Mesenchymal stem cell (in vitro differentiated cells and primary cell): ENCODE data around the gene PLPPR1.

ENCODE experiments used
- DNase-seq: peaks from one replicate; pipeline ENCODE4 v3.0.0-alpha.2; 2013
- H2AFZ ChIP-seq: one replicate; pipeline ENCODE4 v1.6.1; 2013; ENCODE audit warnings: low read depth, mild to moderate bottlenecking, control low read depth, inconsistent platforms, low read length, moderate library complexity
- H2AK5ac ChIP-seq: 2 replicates; pipeline ENCODE4 v1.6.1; 2013; ENCODE audit warnings: low read length, moderate library complexity, mild to moderate bottlenecking, inconsistent platforms; ENCODE audit not compliant: severe bottlenecking
- H2BK120ac ChIP-seq: one replicate; pipeline ENCODE4 v1.6.1; 2013; ENCODE audit warnings: low read depth, mild to moderate bottlenecking, inconsistent platforms, low read length, moderate library complexity
- H2BK12ac ChIP-seq, 2 experiments: one replicate each; pipeline ENCODE4 v1.6.1; 2013; ENCODE audit warnings: inconsistent platforms in 2 of 2, low read length in 2 of 2, mild to moderate bottlenecking in 2 of 2, moderate library complexity in 2 of 2, control low read depth in 1 of 2
- H2BK15ac ChIP-seq: one replicate; pipeline ENCODE4 v1.6.1; 2013; ENCODE audit warnings: mild to moderate bottlenecking, low read depth, inconsistent platforms; ENCODE audit not compliant: poor library complexity, severe bottlenecking
- H2BK5ac ChIP-seq: 2 replicates; pipeline ENCODE4 v1.6.1; 2013; ENCODE audit warnings: low read depth, mild to moderate bottlenecking, low read length, control low read depth, inconsistent platforms; ENCODE audit not compliant: poor library complexity, severe bottlenecking
- H3K14ac ChIP-seq, 2 experiments: one replicate each; pipeline ENCODE4 v1.6.1; 2013; ENCODE audit warnings: inconsistent platforms in 2 of 2, low read length in 2 of 2, control low read depth in 1 of 2, mild to moderate bottlenecking in 1 of 2, moderate library complexity in 1 of 2
- H3K18ac ChIP-seq, 2 experiments: one replicate each; pipeline ENCODE4 v1.6.1; 2013; ENCODE audit warnings: inconsistent platforms in 2 of 2, low read length in 2 of 2, control low read depth in 1 of 2, low read depth in 1 of 2, mild to moderate bottlenecking in 1 of 2
- H3K23ac ChIP-seq, 2 experiments: one replicate each; pipeline ENCODE4 v1.6.1; 2013; ENCODE audit warnings: inconsistent platforms in 2 of 2, low read length in 2 of 2, mild to moderate bottlenecking in 2 of 2, moderate library complexity in 2 of 2, control low read depth in 1 of 2
- H3K27ac ChIP-seq: 2 replicates; pipeline ENCODE4 v1.5.1; 2013; ENCODE audit warnings: mild to moderate bottlenecking, moderate library complexity, low read length, control low read depth, inconsistent platforms; ENCODE audit not compliant: poor library complexity, severe bottlenecking
- H3K27me3 ChIP-seq, 2 experiments: 2 replicates each; pipeline versions ENCODE4 v1.6.1 to v1.7.0; 2013; ENCODE audit warnings: low read length in 2 of 2, mild to moderate bottlenecking in 2 of 2, moderate library complexity in 2 of 2, control low read depth in 1 of 2, inconsistent platforms in 1 of 2; ENCODE audit not compliant: control insufficient read depth in 1 of 2, insufficient read depth in 1 of 2
- H3K36me3 ChIP-seq, 2 experiments: 2 replicates each; pipeline versions ENCODE4 v1.6.1 to v1.7.0; 2013; ENCODE audit warnings: low read length in 2 of 2, control low read depth in 1 of 2, inconsistent platforms in 1 of 2, low read depth in 1 of 2, mild to moderate bottlenecking in 1 of 2; ENCODE audit not compliant: insufficient read depth in 2 of 2, control insufficient read depth in 1 of 2
- H3K4ac ChIP-seq, 2 experiments: one replicate each; pipeline ENCODE4 v1.6.1; 2013; ENCODE audit warnings: inconsistent platforms in 2 of 2, low read length in 2 of 2, mild to moderate bottlenecking in 2 of 2, moderate library complexity in 2 of 2, control low read depth in 1 of 2, low read depth in 1 of 2
- H3K4me1 ChIP-seq: 2 replicates; pipeline ENCODE4 v1.6.1; 2013; ENCODE audit warnings: low read depth, low read length, control low read depth; ENCODE audit not compliant: control insufficient read depth, insufficient read depth
- H3K4me2 ChIP-seq: 2 replicates; pipeline ENCODE4 v1.6.1; 2013; ENCODE audit warnings: low read length, mild to moderate bottlenecking, inconsistent platforms; ENCODE audit not compliant: poor library complexity, severe bottlenecking
- H3K4me3 ChIP-seq, 2 experiments: 2 replicates each; pipeline versions ENCODE4 v1.5.1 to v1.7.0; 2013; ENCODE audit warnings: low read length in 2 of 2, mild to moderate bottlenecking in 2 of 2, control low read depth in 1 of 2, low read depth in 1 of 2; ENCODE audit not compliant: insufficient read depth in 1 of 2
- H3K79me1 ChIP-seq: replicated peaks from 2 replicates; pipeline ENCODE4 v1.6.1; 2013; ENCODE audit warnings: mild to moderate bottlenecking, control low read depth, low read length, inconsistent platforms; ENCODE audit not compliant: poor library complexity, severe bottlenecking
- H3K9ac ChIP-seq: 2 replicates; pipeline ENCODE4 v1.7.0; 2013; ENCODE audit warnings: mild to moderate bottlenecking, low read length, moderate library complexity
- H3K9me3 ChIP-seq: 2 replicates; pipeline ENCODE4 v1.7.0; 2013; ENCODE audit warnings: mild to moderate bottlenecking, low read length; ENCODE audit not compliant: control insufficient read depth
- H4K8ac ChIP-seq: one replicate; pipeline ENCODE4 v1.6.1; 2013; ENCODE audit warnings: inconsistent platforms, mild to moderate bottlenecking, low read length, moderate library complexity
- H4K91ac ChIP-seq: one replicate; pipeline ENCODE4 v1.6.1; 2013; ENCODE audit warnings: mild to moderate bottlenecking, low read length, inconsistent platforms
- WGBS: methylation state at CpG from one replicate; pipeline ENCODE4 v1.1.7; 2013; ENCODE audit warnings: mixed read lengths; 5-methylcytosine and 5-hydroxymethylcytosine counted together

Gene PLPPR1

GRCh38 chr9:101191723-101192122 is 163.2 kb downstream of the PLPPR1 start:
- 70% methylated on average over 1 of the region's 2 CpGs for WGBS
- no peak overlapping the region for H3K23ac ChIP-seq

GRCh38 chr9:101197026-101197425 is 168.5 kb downstream of the PLPPR1 start:
- no peak for DNase-seq
- H3K14ac ChIP-seq = no peak overlapping the region
- 90% methylated on average over 4 of the region's 4 CpGs for WGBS

More at GRCh38 chr9:101191723-101192122, 163.2 kb downstream of the PLPPR1 start:
- no peak overlapping the region for H3K4me2 ChIP-seq
- no peak overlapping the region for H3K14ac ChIP-seq
- H3K9me3 ChIP-seq = no peaks in the 10 kb centered on the region
- H3K4me3 ChIP-seq = no peak overlapping the region
- no peaks in the 10 kb centered on the region for H3K36me3 ChIP-seq
- H3K4me1 ChIP-seq = no peaks in the 10 kb centered on the region
- DNase-seq = no peak
- H2BK15ac ChIP-seq = no peak overlapping the region
- no peaks in the 10 kb centered on the region for H3K79me1 ChIP-seq
- H3K18ac ChIP-seq = no peak overlapping the region
- no peak overlapping the region for H2BK120ac ChIP-seq
- H3K27me3 ChIP-seq = no peaks in the 10 kb centered on the region
- H3K9ac ChIP-seq = no peak overlapping the region
- no peak overlapping the region for H3K27ac ChIP-seq
- H2AFZ ChIP-seq = no peak overlapping the region
- no peak overlapping the region for H4K91ac ChIP-seq
- no peak overlapping the region for H2BK5ac ChIP-seq
- H3K4ac ChIP-seq = no peak overlapping the region
- no peak overlapping the region for H2AK5ac ChIP-seq
- no peak overlapping the region for H4K8ac ChIP-seq
- H2BK12ac ChIP-seq = no peak overlapping the region

GRCh38 chr9:101200852-101201251 is 172.3 kb downstream of the PLPPR1 start:
- no peaks in the 10 kb centered on the region for H3K9me3 ChIP-seq
- no peaks in the 10 kb centered on the region for H3K36me3 ChIP-seq

More at GRCh38 chr9:101197026-101197425, 168.5 kb downstream of the PLPPR1 start:
- Histone ChIP-seq H3K27ac (no peak overlapping the region), H3K23ac (no peak overlapping the region), H3K9ac (no peak overlapping the region), H4K8ac (no peak overlapping the region), H3K9me3 (no peaks in the 10 kb centered on the region), H3K4ac (no peak overlapping the region), H3K36me3 (no peaks in the 10 kb centered on the region), H3K4me3 (no peak overlapping the region), H3K18ac (no peak overlapping the region), H2AK5ac (no peak overlapping the region), H2BK12ac (no peak overlapping the region), H4K91ac (no peak overlapping the region), H2AFZ (no peak overlapping the region), H3K4me2 (no peak overlapping the region), H3K79me1 (no peaks in the 10 kb centered on the region), H3K4me1 (no peaks in the 10 kb centered on the region), H2BK5ac (no peak overlapping the region), H2BK120ac (no peak overlapping the region), H3K27me3 (no peaks in the 10 kb centered on the region), H2BK15ac (no peak overlapping the region)

GRCh38 chr9:101201630-101202029 is 173.1 kb downstream of the PLPPR1 start:
- Histone ChIP-seq H4K91ac (no peak overlapping the region), H2AK5ac (no peak overlapping the region), H3K36me3 (no peaks in the 10 kb centered on the region), H3K9ac (no peak overlapping the region), H2AFZ (no peak overlapping the region), H3K4me3 (no peak overlapping the region), H3K4me2 (no peak overlapping the region), H4K8ac (no peak overlapping the region), H3K4me1 (no peaks in the 10 kb centered on the region), H3K79me1 (no peaks in the 10 kb centered on the region), H2BK5ac (no peak overlapping the region), H3K4ac (no peak overlapping the region), H3K14ac (no peak overlapping the region), H3K27me3 (no peaks in the 10 kb centered on the region), H3K9me3 (no peaks in the 10 kb centered on the region), H2BK12ac (no peak overlapping the region), H2BK15ac (no peak overlapping the region), H3K27ac (no peak overlapping the region), H3K18ac (no peak overlapping the region), H3K23ac (no peak overlapping the region), H2BK120ac (no peak overlapping the region)
- no CpG with 5 or more reads among the region's 2 CpGs for WGBS
- no peak for DNase-seq

More at GRCh38 chr9:101200852-101201251, 172.3 kb downstream of the PLPPR1 start:
- H2BK5ac ChIP-seq = no peak overlapping the region
- no peak overlapping the region for H2AFZ ChIP-seq
- no peak overlapping the region for H4K91ac ChIP-seq
- no peaks in the 10 kb centered on the region for H3K79me1 ChIP-seq
- no peak overlapping the region for H2BK12ac ChIP-seq
- no peak overlapping the region for H3K14ac ChIP-seq
- H2BK15ac ChIP-seq = no peak overlapping the region
- H2BK120ac ChIP-seq = no peak overlapping the region
- no peak overlapping the region for H3K18ac ChIP-seq
- no peak overlapping the region for H4K8ac ChIP-seq
- no peak for DNase-seq
- 45% methylated on average over 2 of the region's 2 CpGs for WGBS
- no peak overlapping the region for H3K4ac ChIP-seq
- H3K23ac ChIP-seq = no peak overlapping the region
- H3K27ac ChIP-seq = no peak overlapping the region
- no peak overlapping the region for H2AK5ac ChIP-seq
- H3K4me1 ChIP-seq = no peaks in the 10 kb centered on the region
- no peak overlapping the region for H3K9ac ChIP-seq
- H3K27me3 ChIP-seq = no peaks in the 10 kb centered on the region
- no peak overlapping the region for H3K4me2 ChIP-seq
- no peak overlapping the region for H3K4me3 ChIP-seq
